IMR-90 (cell line): Measurements from ENCODE around the gene SHROOM3. TPM values are rescaled to one million over a fixed set of nuclear protein-coding genes. Genes with fewer than 3 reads are reported as not detected.
"Not testable (repeated sequence)": the region's sequence is repeated elsewhere in the genome, so short reads cannot be mapped to it uniquely, and the experiment has no call there.

Experiments used
- ATAC-seq: fragments of 200-7000 bp; cut with Tn5 transposase; 2 replicates; pipeline ENCODE4 v1.9.1; 2020; ENCODE audit warnings: low read depth, mild to moderate bottlenecking, moderate library complexity
- BruUV-seq: library from RNA; stranded (reverse); fragments of 400-500 nt; replicated peaks from 2 replicates; lab custom pipeline; 2021; lab: Mats Ljungman, UMichigan
- CTCF ChIA-PET: fragments of 300-600 bp; formaldehyde crosslinking; extraction: SDS; loops from one replicate; lab custom pipeline; 2021; ENCODE audit warnings: antibody characterized with exemption; lab: Yijun Ruan, JAX
- POLR2A ChIA-PET: fragments of 300-600 bp; sonication (Branson Sonifier 250); formaldehyde crosslinking; loops from one replicate; lab custom pipeline; 2022; ENCODE audit warnings: antibody characterized with exemption; ENCODE audit not compliant: unreplicated experiment; lab: Charles Lee
- DNase-seq: peaks from one replicate; pipeline ENCODE4 v3.0.0; 2013
- H2AFZ ChIP-seq: replicated peaks from 2 replicates; pipeline ENCODE3; 2013; ENCODE audit warnings: low read length, mild to moderate bottlenecking; ENCODE audit not compliant: poor library complexity
- H2AK5ac ChIP-seq: 2 replicates; pipeline ENCODE4 v1.6.1; 2013; ENCODE audit warnings: low read depth, low read length, inconsistent platforms
- H2AK9ac ChIP-seq: replicated peaks from 2 replicates; pipeline ENCODE3; 2013; ENCODE audit warnings: mild to moderate bottlenecking, low read depth, low read length, moderate library complexity; ENCODE audit not compliant: poor library complexity
- H2BK120ac ChIP-seq: 2 replicates; pipeline ENCODE4 v1.6.1; 2013; ENCODE audit warnings: low read depth, low read length, inconsistent platforms
- H2BK15ac ChIP-seq: 3 replicates; pipeline ENCODE4 v1.6.1; 2013; ENCODE audit warnings: low read depth, low read length, inconsistent platforms
- H2BK20ac ChIP-seq: 2 replicates; pipeline ENCODE4 v1.6.1; 2013; ENCODE audit warnings: low read depth, mild to moderate bottlenecking, inconsistent platforms, low read length, moderate library complexity
- H2BK5ac ChIP-seq: 2 replicates; pipeline ENCODE4 v1.6.1; 2013; ENCODE audit warnings: mild to moderate bottlenecking, low read depth, low read length, inconsistent platforms; ENCODE audit not compliant: poor library complexity, severe bottlenecking
- H3K14ac ChIP-seq: replicated peaks from 2 replicates; pipeline ENCODE4 v1.6.1; 2013; ENCODE audit warnings: low read depth, low read length, inconsistent platforms
- H3K18ac ChIP-seq: 2 replicates; pipeline ENCODE4 v1.6.1; 2013; ENCODE audit warnings: low read depth, low read length, control low read depth
- H3K23ac ChIP-seq: 2 replicates; pipeline ENCODE4 v1.6.1; 2013; ENCODE audit warnings: low read depth, low read length, inconsistent platforms
- H3K27ac ChIP-seq: 2 replicates; pipeline ENCODE4 v1.5.1; 2013; ENCODE audit warnings: mild to moderate bottlenecking, control low read depth, low read length; ENCODE audit not compliant: insufficient read depth
- H3K27me3 ChIP-seq: 2 replicates; pipeline ENCODE4 v1.6.1; 2013; ENCODE audit warnings: low read length; ENCODE audit not compliant: control insufficient read depth, insufficient read depth
- H3K36me3 ChIP-seq: 2 replicates; pipeline ENCODE4 v1.6.1; 2013; ENCODE audit warnings: low read length, mixed read lengths; ENCODE audit not compliant: control insufficient read depth, insufficient read depth
- H3K4ac ChIP-seq: 2 replicates; pipeline ENCODE4 v1.6.1; 2013; ENCODE audit warnings: low read depth, low read length, inconsistent platforms
- H3K4me1 ChIP-seq: 2 replicates; pipeline ENCODE4 v1.6.1; 2013; ENCODE audit warnings: low read length, mixed read lengths; ENCODE audit not compliant: control insufficient read depth, insufficient read depth
- H3K4me2 ChIP-seq: 2 replicates; pipeline ENCODE4 v1.6.1; 2013; ENCODE audit warnings: low read depth, mild to moderate bottlenecking, control low read depth, low read length, moderate library complexity
- H3K4me3 ChIP-seq: 2 replicates; pipeline ENCODE4 v1.5.1; 2013; ENCODE audit warnings: low read depth, mild to moderate bottlenecking, control low read depth, low read length, moderate library complexity; ENCODE audit not compliant: insufficient read depth
- H3K56ac ChIP-seq: 2 replicates; pipeline ENCODE4 v1.6.1; 2013; ENCODE audit warnings: low read length, inconsistent platforms; ENCODE audit not compliant: insufficient read depth; ENCODE audit errors: extremely low read depth
- H3K79me1 ChIP-seq, 2 experiments: 2 replicates each; pipeline ENCODE4 v1.6.1; 2013; ENCODE audit warnings: low read length in 2 of 2, inconsistent platforms in 1 of 2, low read depth in 1 of 2
- H3K9ac ChIP-seq: 2 replicates; pipeline ENCODE4 v1.6.1; 2013; ENCODE audit warnings: low read depth, low read length, control low read depth
- H3K9me1 ChIP-seq: 2 replicates; pipeline ENCODE4 v1.6.1; 2013; ENCODE audit warnings: low read length, inconsistent platforms; ENCODE audit not compliant: insufficient read depth
- H3K9me3 ChIP-seq: 2 replicates; pipeline ENCODE4 v1.6.1; 2013; ENCODE audit warnings: low read length; ENCODE audit not compliant: control insufficient read depth, insufficient read depth
- H4K20me1 ChIP-seq: 2 replicates; pipeline ENCODE4 v1.6.1; 2013; ENCODE audit warnings: low read length, inconsistent platforms; ENCODE audit not compliant: insufficient read depth
- H4K5ac ChIP-seq: 2 replicates; pipeline ENCODE4 v1.6.1; 2013; ENCODE audit warnings: mild to moderate bottlenecking, low read depth, low read length, control low read depth
- H4K8ac ChIP-seq, 2 experiments: 2 replicates each; pipeline ENCODE4 v1.6.1; 2013; ENCODE audit warnings: low read depth in 2 of 2, low read length in 2 of 2, control low read depth in 1 of 2, inconsistent platforms in 1 of 2
- H4K91ac ChIP-seq: 2 replicates; pipeline ENCODE4 v1.6.1; 2013; ENCODE audit warnings: low read depth, low read length, inconsistent platforms; ENCODE audit not compliant: insufficient read depth
- WGBS, 2 experiments: methylation state at CpG; one replicate each; pipeline versions ENCODE4 v1.1.5 to v1.1.7; 2013; ENCODE audit warnings: missing lambda C conversion rate in 2 of 2; ENCODE audit not compliant: insufficient read length in 1 of 2; ENCODE audit errors: extremely low coverage in 2 of 2; 5-methylcytosine and 5-hydroxymethylcytosine counted together
- dilution Hi-C: fragments of 300-500 bp; cut with HindIII; formaldehyde crosslinking; loops from one replicate; pipeline ENCODE4 v1.14.3; 2018; ENCODE audit warnings: low sequenced_read_pairs; ENCODE audit not compliant: unreplicated experiment
- in situ Hi-C: fragments of 300-500 bp; cut with MboI; formaldehyde crosslinking; loops from 3 replicates; pipeline ENCODE4 v1.14.3; 2019; ENCODE audit warnings: low sequenced_read_pairs, inconsistent platforms, mixed read lengths
- intact Hi-C: fragments of 100-400 bp; cut with micrococcal nuclease; formaldehyde crosslinking; loops from 2 replicates; pipeline ENCODE4 v1.10.0; 2022
- polyA plus RNA-seq, 3 experiments: library from polyadenylated mRNA; depleted of rRNA; stranded (reverse); fragments of >200 nt; gene quantifications; 2 replicates each; pipeline ENCODE4 v1.2.3, GENCODE V29; 2012; ENCODE audit warnings: low replicate concordance in 1 of 3
- total RNA-seq: library from RNA; depleted of rRNA; stranded (reverse); fragments of >200 nt; gene quantifications from 2 replicates; pipeline ENCODE4 v1.2.3, GENCODE V29; 2012

Gene SHROOM3
- total and polyA plus RNA-seq, 2 of the 4 experiments (the other 2 are of a cell fraction), result 10.8 to 19.5 TPM

GRCh38 chr4:76454073-76454472 is 19.0 kb downstream of the SHROOM3 start:
- H3K27me3 ChIP-seq, H3K27ac ChIP-seq, H3K4me1 ChIP-seq, DNase-seq, H2BK20ac ChIP-seq, H3K79me1 ChIP-seq, H3K4ac ChIP-seq, H3K9me1 ChIP-seq, H3K9me3 ChIP-seq, H3K9ac ChIP-seq, H3K18ac ChIP-seq, BruUV-seq, H4K20me1 ChIP-seq, POLR2A ChIA-PET, H3K56ac ChIP-seq, H4K5ac ChIP-seq, H3K14ac ChIP-seq, H3K4me3 ChIP-seq, H3K4me2 ChIP-seq, H4K91ac ChIP-seq, H2AK5ac ChIP-seq, H2AK9ac ChIP-seq, in situ Hi-C loops, H2BK120ac ChIP-seq, H2BK5ac ChIP-seq, H2AFZ ChIP-seq, H3K36me3 ChIP-seq, H3K23ac ChIP-seq, CTCF ChIA-PET, H2BK15ac ChIP-seq, ATAC-seq, dilution Hi-C loops, H4K8ac ChIP-seq: not testable (repeated sequence)
- intact Hi-C loops, result loop anchor here (5.0 kb wide), 1 partner anchor 33 kb away; no protein-coding TSS in a partner anchor
- WGBS, 2 experiments, result no CpG with 5 or more reads among the region's 6 CpGs
